ENCODE measurements around the gene SLAIN2.

The SLAIN2 gene

GRCh38 chr4:48454591-48454990 lies 113.3 kb downstream of the SLAIN2 start:
- no peak for TF ChIP-seq POLR2AphosphoS5 (IDR thresholded peaks at IDR 0.05; ENCODE audit: low read depth, low read length)
- TF ChIP-seq TAF1 (IDR thresholded peaks at IDR 0.05; ENCODE audit: borderline replicate concordance, low read depth, low read length), result no peak
- TF ChIP-seq POLR2A (IDR thresholded peaks at IDR 0.05; ENCODE audit: low read depth, low read length), result no peak
- FAIRE-seq (no peak), DNase-seq (ENCODE audit: insufficient read length) (no peak)

GRCh38 chr4:48461000-48461399 lies 119.7 kb downstream of the SLAIN2 start:
- TF ChIP-seq TAF1 (IDR thresholded peaks at IDR 0.05; ENCODE audit: borderline replicate concordance, low read depth, low read length) (no peak), POLR2A (IDR thresholded peaks at IDR 0.05; ENCODE audit: low read depth, low read length) (no peak), POLR2AphosphoS5 (IDR thresholded peaks at IDR 0.05; ENCODE audit: low read depth, low read length) (no peak)
- no peak for FAIRE-seq

GRCh38 chr4:48462363-48462762 lies 121.0 kb downstream of the SLAIN2 start:
- no peak for DNase-seq (ENCODE audit: insufficient read length)
- TF ChIP-seq POLR2A (IDR thresholded peaks at IDR 0.05; ENCODE audit: low read depth, low read length), result no peak
- TF ChIP-seq TAF1 (IDR thresholded peaks at IDR 0.05; ENCODE audit: borderline replicate concordance, low read depth, low read length), result no peak
- no peak for TF ChIP-seq POLR2AphosphoS5 (IDR thresholded peaks at IDR 0.05; ENCODE audit: low read depth, low read length)
- no peak for FAIRE-seq

More at GRCh38 chr4:48461000-48461399, 119.7 kb downstream of the SLAIN2 start:
- no peak for DNase-seq (ENCODE audit: insufficient read length)

- no peak for TF ChIP-seq POLR2AphosphoS5 (IDR thresholded peaks at IDR 0.05; ENCODE audit: low read depth, low read length)
- no peak for TF ChIP-seq POLR2A (IDR thresholded peaks at IDR 0.05; ENCODE audit: low read depth, low read length)
- TF ChIP-seq TAF1 (IDR thresholded peaks at IDR 0.05; ENCODE audit: borderline replicate concordance, low read depth, low read length), result no peak
- no peak for FAIRE-seq
- DNase-seq (ENCODE audit: insufficient read length), result no peak
Observed at GRCh38 chr4:48467442-48467841, 126.1 kb downstream of the SLAIN2 start.

- no peak for TF ChIP-seq POLR2A (IDR thresholded peaks at IDR 0.05; ENCODE audit: low read depth, low read length)
- no peak for TF ChIP-seq POLR2AphosphoS5 (IDR thresholded peaks at IDR 0.05; ENCODE audit: low read depth, low read length)
- no peak for TF ChIP-seq TAF1 (IDR thresholded peaks at IDR 0.05; ENCODE audit: borderline replicate concordance, low read depth, low read length)
- DNase-seq (ENCODE audit: insufficient read length) (no peak), FAIRE-seq (no peak)
Observed at GRCh38 chr4:48467891-48468290, 126.6 kb downstream of the SLAIN2 start.

GRCh38 chr4:48470137-48470536 lies 128.8 kb downstream of the SLAIN2 start:
- no peak for DNase-seq (ENCODE audit: insufficient read length)
- no peak for FAIRE-seq
- TF ChIP-seq POLR2A (IDR thresholded peaks at IDR 0.05; ENCODE audit: low read depth, low read length) (no peak), TAF1 (IDR thresholded peaks at IDR 0.05; ENCODE audit: borderline replicate concordance, low read depth, low read length) (no peak), POLR2AphosphoS5 (IDR thresholded peaks at IDR 0.05; ENCODE audit: low read depth, low read length) (no peak)

GRCh38 chr4:48470570-48470969 lies 129.2 kb downstream of the SLAIN2 start:
- no peak for DNase-seq (ENCODE audit: insufficient read length)
- TF ChIP-seq TAF1 (IDR thresholded peaks at IDR 0.05; ENCODE audit: borderline replicate concordance, low read depth, low read length) (no peak), POLR2A (IDR thresholded peaks at IDR 0.05; ENCODE audit: low read depth, low read length) (no peak)

GRCh38 chr4:48472794-48473193 lies 131.5 kb downstream of the SLAIN2 start:
- FAIRE-seq, result no peak
- DNase-seq (ENCODE audit: insufficient read length), result no peak
- TF ChIP-seq TAF1 (IDR thresholded peaks at IDR 0.05; ENCODE audit: borderline replicate concordance, low read depth, low read length), result no peak

More at GRCh38 chr4:48470570-48470969, 129.2 kb downstream of the SLAIN2 start:
- FAIRE-seq, result no peak

GRCh38 chr4:48475770-48476169 lies 134.4 kb downstream of the SLAIN2 start:
- no peak for FAIRE-seq
- no peak for DNase-seq (ENCODE audit: insufficient read length)
- no peak for TF ChIP-seq POLR2AphosphoS5 (IDR thresholded peaks at IDR 0.05; ENCODE audit: low read depth, low read length)
- TF ChIP-seq POLR2A (IDR thresholded peaks at IDR 0.05; ENCODE audit: low read depth, low read length), result no peak
- TF ChIP-seq TAF1 (IDR thresholded peaks at IDR 0.05; ENCODE audit: borderline replicate concordance, low read depth, low read length), result no peak

Measured in GM12892 (cell line).